CD4-positive, alpha-beta T cell treated with Interleukin-17A for 4 hours (primary cell): ENCODE measurements around the gene HOXA10.

Experiments used
- DNase-seq: peaks from one replicate; pipeline ENCODE4 v3.0.0-alpha.2; 2020; ENCODE audit warnings: mixed read lengths

The HOXA10 gene

GRCh38 chr7:27128034-27128433, 46.1 kb downstream of the HOXA10 start:
- DNase-seq = no peak

- DNase-seq = no peak
These were observed 47.4 kb downstream of the HOXA10 start for GRCh38 chr7:27126596-27127327.

DNA sequence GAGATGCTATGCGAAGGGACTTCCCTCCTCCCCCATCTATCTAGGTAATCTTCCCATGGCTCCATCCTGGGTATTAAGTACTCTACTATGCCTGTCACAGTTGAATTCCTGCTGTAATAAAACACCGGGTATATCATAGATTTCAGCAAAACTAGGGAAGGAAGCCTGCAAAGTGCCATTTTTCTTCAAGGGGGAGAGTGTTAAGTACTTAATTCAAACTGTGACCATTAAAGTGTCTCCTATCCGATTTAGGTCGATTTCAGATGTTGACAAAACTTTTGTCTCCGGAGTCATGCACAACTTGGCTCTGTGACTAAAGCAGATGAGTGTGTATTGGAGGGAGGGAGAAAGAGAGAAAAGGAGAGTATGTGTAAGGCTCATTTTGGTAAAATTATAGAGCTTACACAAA, 48.1 kb downstream of the HOXA10 start:
- DNase-seq = no peak

DNA sequence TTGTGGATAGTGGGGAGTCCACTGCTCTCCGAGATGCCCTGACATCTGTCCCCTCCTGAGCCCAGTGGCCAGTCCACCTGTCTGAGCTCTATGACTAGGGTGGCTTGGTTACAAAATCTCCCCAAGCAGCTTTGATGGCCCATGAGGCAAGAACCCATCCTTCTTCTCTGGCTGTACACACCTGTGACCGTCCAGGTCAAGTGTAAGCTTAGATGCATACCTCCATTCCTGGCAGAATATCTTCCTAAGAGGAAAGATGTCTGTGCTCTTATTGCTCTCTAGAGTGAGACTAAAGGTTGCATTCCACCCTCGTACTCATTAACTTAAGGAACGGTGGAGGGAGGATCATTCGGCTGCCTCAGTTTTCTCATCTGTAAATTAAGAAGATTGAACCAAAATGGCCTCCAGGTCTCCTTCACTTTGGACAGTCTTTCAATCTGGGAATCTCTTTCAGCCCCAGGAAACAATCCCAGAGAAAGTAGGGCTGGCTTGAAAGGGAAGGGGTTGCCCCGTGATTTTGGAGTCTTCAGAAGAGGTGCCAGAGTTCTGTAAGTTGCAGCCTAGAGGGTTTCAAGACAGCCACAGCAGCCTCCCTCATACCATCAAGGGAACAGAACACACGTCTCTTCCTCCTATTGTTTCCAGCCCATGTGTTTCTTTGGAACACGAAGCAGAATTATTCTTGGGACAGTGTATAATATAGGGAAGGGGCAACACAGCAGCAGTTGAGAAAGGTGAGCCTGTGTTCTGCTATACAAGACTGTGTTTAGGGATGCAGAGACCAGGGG, 49.0 kb downstream of the HOXA10 start:
- DNase-seq = no peak

GRCh38 chr7:27124096-27124901, 49.8 kb downstream of the HOXA10 start:
- DNase-seq = no peak

- DNase-seq = no peak
These were observed 50.6 kb downstream of the HOXA10 start for GRCh38 chr7:27123477-27124053.

GRCh38 chr7:27123007-27123476, 51.1 kb downstream of the HOXA10 start:
- no peak for DNase-seq

GRCh38 chr7:27122077-27122910, 51.8 kb downstream of the HOXA10 start:
- DNase-seq = no peak

- DNase-seq = no peak
These were observed 52.4 kb downstream of the HOXA10 start for GRCh38 chr7:27121684-27122076.
